ENCODE measurements around the gene PNKD.

The PNKD gene

DNA sequence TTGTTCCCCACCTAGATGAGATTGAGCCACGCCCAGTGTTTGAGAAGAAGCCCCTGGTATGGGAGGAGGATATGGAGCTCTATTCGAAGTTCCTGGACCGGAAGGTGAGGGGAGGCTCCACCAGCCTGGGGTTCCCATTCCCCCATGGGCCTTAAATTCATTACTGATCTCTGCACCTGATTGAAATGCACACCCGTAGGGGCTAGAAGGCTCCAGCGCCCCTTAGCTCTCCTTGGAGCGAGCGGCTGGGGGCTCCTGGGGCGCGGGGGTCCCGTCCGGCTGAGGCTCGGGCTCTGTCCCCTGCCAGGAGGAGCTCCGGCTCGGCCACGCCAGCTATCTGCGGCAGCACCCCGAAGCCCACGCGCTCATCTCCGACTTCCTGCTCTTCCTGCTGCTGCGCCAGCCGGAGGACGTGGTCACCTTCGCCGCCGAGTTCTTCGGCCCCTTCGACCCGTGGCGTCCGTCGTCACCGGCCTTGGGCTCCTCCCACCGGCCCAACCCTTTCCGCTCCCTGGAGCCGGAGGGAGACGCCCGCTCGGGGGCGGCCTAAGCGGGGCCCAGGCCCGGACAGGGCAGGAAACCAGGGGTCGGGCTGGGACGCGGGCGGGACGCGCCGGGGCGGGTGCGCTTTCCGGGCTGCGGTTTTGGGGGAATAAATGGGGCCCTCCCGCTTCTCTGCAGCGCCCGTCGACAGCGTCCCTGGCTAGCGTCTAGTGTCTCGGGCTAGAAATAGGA, 97.3 kb downstream of the PNKD start:
- peak overlapping the region; percentile 23 for H3K4me3 ChIP-seq (ENCODE audit: control insufficient read depth, low read depth, low read length)
- no peak for DNase-seq (ENCODE audit: low read depth)
- TF ChIP-seq, protein P1, sequence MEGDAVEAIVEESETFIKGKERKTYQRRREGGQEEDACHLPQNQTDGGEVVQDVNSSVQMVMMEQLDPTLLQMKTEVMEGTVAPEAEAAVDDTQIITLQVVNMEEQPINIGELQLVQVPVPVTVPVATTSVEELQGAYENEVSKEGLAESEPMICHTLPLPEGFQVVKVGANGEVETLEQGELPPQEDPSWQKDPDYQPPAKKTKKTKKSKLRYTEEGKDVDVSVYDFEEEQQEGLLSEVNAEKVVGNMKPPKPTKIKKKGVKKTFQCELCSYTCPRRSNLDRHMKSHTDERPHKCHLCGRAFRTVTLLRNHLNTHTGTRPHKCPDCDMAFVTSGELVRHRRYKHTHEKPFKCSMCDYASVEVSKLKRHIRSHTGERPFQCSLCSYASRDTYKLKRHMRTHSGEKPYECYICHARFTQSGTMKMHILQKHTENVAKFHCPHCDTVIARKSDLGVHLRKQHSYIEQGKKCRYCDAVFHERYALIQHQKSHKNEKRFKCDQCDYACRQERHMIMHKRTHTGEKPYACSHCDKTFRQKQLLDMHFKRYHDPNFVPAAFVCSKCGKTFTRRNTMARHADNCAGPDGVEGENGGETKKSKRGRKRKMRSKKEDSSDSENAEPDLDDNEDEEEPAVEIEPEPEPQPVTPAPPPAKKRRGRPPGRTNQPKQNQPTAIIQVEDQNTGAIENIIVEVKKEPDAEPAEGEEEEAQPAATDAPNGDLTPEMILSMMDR (IDR thresholded peaks at IDR 0.05; ENCODE audit: control insufficient read depth, insufficient read depth, low read depth, low read length, missing control alignments), result no peak

DNA sequence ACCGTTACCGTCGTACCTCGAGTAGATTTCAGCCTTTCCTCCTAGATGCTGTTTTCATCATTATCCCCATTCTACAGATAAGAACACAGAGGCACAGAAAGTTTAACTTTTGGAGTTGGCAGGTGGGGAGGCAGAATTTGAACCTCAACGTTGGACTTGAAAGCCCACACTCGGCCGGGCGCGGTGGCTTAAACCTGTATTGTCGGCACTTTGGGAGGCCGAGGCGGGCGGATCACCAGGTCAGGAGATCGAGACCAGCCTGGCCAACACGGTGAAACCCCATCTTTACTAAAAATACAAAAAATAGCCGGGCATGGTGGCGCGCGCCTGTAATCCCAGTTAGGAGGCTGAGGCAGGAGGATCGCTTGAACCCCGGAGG, 97.8 kb downstream of the PNKD start:
- peak overlapping the region; percentile 23 for H3K4me3 ChIP-seq (ENCODE audit: control insufficient read depth, low read depth, low read length)
- TF ChIP-seq, protein P1 (IDR thresholded peaks at IDR 0.05; ENCODE audit: control insufficient read depth, insufficient read depth, low read depth, low read length, missing control alignments), result no peak
- DNase-seq (ENCODE audit: low read depth), result no peak

DNA sequence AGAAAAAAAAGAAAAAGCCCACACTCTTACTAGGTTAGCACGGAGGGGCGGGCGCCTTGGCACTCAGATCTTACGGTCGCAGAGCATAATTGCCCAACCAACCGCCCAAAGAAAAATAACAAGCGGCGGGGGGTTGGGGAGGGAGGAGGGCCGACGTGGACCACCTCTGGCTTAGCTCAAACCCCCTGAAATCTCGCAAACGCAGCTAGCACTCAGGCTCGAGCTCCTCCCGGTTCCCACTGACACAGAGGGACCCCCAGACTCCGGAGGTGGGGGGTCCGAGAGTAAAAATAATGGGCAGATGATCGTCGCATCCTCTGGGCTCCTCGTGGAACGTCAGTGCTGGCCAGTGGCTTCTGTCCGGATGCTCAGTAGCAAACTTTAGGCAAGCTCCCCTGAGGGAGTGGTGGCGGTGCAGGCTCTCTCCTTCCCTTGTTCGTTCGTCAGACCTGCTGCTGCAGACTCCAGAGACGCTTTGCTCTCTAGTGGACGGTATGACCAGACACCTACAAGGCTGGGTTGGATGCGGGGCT, 98.4 kb downstream of the PNKD start:
- TF ChIP-seq, protein P1 (IDR thresholded peaks at IDR 0.05; ENCODE audit: control insufficient read depth, insufficient read depth, low read depth, low read length, missing control alignments), result no peak
- DNase-seq (ENCODE audit: low read depth), result no peak
- no peak overlapping the region for H3K4me3 ChIP-seq (ENCODE audit: control insufficient read depth, low read depth, low read length)

DNA sequence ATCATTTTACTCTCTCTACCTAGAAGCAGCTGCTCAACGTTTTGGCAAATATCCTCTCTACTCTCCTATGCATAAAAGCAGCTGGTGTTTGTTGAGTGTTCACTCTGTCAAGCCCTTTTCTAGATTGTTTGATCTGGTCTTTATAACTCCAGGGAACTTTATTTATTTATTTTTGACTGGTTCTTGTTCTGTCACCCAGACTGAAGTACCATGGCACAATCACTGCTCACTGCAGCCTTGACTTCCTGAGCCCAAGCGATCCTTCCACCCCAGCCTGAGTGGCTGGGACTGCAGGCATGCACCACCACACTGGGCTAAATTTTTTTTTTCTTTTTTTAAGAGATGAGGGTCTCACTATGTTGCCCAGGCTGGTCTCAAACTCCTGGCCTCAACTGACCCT, 99.0 kb downstream of the PNKD start:
- TF ChIP-seq, protein P1 (IDR thresholded peaks at IDR 0.05; ENCODE audit: control insufficient read depth, insufficient read depth, low read depth, low read length, missing control alignments), result no peak
- no peak for DNase-seq (ENCODE audit: low read depth)
- no peak overlapping the region for H3K4me3 ChIP-seq (ENCODE audit: control insufficient read depth, low read depth, low read length)

DNA sequence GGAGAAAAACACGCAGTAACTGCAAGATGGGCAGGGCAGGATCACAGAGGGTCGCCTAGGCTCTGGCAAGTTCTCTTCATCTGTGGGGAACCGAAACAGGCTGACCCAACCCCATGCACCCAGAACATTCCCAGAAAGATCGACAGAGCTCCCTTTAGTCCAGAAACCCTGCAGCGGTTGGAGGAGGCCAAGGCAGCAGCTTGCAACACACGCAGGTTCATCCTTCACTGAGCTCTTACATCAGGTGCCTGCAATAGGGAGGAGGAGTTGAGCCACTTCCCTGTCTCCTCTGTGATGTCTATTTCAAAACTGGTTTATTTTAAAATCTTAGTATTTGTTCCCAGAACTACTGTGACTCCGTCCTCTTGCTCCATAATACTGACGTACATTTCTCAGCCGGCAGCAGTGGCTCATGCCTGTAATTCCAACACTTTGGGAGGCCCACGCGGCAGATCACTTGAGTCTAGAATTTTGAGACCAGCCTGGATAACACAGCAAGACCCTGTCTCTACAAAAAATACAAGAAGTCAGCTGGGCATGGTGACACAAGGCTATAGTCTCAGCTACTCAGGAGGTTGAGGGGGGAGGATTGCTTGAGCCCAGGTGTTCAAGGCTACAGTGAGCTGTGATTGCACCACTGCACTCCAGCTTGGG, 100.2 kb downstream of the PNKD start:
- TF ChIP-seq, protein P1 (IDR thresholded peaks at IDR 0.05; ENCODE audit: control insufficient read depth, insufficient read depth, low read depth, low read length, missing control alignments), result no peak
- H3K4me3 ChIP-seq (ENCODE audit: control insufficient read depth, low read depth, low read length), result no peak overlapping the region
- peak; percentile 75 for DNase-seq (ENCODE audit: low read depth)

DNA sequence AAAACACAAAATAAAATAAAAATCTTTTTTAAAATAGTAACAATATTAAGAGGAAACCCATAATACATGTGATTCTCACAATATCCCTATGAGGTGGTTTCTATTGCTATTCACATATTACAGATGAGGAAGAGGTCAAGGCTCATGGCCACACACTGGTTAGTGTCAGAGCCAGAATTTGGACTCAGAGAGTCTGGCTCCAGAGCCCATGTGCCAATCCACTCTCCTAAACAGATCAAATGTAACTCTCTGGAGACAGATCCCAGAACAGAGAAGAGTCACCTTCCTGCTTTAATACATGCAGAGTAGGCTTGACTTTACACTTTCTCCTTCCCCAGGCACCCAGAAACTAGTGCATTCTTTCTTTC, 101.6 kb downstream of the PNKD start:
- H3K4me3 ChIP-seq (ENCODE audit: control insufficient read depth, low read depth, low read length), result no peak overlapping the region
- no peak for DNase-seq (ENCODE audit: low read depth)
- TF ChIP-seq, protein P1 (IDR thresholded peaks at IDR 0.05; ENCODE audit: control insufficient read depth, insufficient read depth, low read depth, low read length, missing control alignments), result no peak
